Hypothalamus (tissue), 51 donors: ENCODE measurements around the gene ZNF485.
A peak's percentile ranks its signal among the peaks of the same experiment; 100 is the strongest.
"Not testable (repeated sequence)": the region's sequence is repeated elsewhere in the genome, so short reads cannot be mapped to it uniquely, and the experiment has no call there.

Source experiments
- DNase-seq, 51 donors: peaks; one replicate each; lab custom pipeline; 2025; lab: John Stamatoyannopoulos, UW

ZNF485 gene

GRCh38 chr10:43606323-43607198 lies at the start of gene ZNF485:
ZNF485 (plus strand) TSS chr10:43606438; CDS start chr10:43607051, 613 bp downstream.
- DNase-seq, result peak; percentile 11 to 82 (median 60)

GRCh38 chr10:43557214-43557613 lies 49.0 kb upstream of the ZNF485 start:
- DNase-seq, result no peak

- no peak for DNase-seq
Observed at GRCh38 chr10:43569681-43570080, 36.6 kb upstream of the ZNF485 start.

DNA sequence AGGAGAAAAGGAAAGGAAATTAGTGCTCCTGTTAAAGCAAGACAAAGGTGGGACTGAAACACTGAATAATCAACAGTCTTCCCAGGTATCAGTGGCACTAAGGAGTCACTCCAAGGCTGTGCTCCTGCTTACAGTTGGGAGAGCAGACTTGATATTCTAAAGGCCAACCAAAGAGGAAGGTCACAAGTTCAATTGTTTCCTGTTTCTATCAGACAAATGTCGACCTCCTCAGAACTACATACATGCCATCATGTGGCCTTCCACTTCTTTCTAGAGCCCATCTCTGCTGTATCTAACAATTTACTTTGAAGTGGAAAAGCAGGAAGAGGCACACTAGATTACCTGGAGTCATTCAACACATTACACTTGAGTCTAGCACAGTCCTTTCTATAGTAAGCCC lies 35.3 kb upstream of the ZNF485 start:
- no peak for DNase-seq

DNA sequence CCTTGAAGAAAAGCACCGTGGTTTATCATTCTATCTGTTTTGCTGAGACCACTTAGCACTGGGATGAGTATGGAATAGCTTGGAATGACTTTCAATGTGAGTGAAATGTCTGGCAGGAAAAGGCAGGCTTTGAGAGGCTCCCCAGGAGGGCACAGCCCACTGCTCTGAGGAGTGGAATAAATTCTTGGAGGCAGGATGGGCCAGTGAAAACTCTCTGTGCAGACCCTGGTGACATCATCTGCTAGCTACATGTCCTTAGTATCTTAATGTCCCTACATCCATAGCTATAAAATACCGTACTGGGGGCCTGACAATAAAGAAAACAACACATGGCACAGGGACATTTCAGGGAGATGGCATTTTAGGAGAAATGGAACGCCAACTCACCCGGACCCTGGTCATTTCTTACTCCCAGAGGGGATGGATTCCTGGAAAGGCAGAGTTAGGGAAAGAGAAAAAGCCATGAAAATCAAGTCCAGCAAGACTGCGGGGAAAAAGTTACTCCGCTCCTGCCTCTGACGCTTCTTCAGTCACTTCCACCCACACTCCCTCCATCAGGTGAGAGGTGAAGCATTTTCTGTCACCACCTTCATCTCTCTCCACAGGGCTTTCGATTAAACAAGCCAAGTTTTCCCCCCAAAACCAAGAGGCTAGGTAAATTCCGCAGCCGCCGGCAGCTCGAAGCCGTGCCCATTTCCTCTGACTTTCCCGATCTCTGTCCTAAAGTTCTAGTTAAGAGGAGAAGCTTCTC lies 32.8 kb upstream of the ZNF485 start:
- DNase-seq, result peak in 1 of 51 donors; percentile 23

DNA sequence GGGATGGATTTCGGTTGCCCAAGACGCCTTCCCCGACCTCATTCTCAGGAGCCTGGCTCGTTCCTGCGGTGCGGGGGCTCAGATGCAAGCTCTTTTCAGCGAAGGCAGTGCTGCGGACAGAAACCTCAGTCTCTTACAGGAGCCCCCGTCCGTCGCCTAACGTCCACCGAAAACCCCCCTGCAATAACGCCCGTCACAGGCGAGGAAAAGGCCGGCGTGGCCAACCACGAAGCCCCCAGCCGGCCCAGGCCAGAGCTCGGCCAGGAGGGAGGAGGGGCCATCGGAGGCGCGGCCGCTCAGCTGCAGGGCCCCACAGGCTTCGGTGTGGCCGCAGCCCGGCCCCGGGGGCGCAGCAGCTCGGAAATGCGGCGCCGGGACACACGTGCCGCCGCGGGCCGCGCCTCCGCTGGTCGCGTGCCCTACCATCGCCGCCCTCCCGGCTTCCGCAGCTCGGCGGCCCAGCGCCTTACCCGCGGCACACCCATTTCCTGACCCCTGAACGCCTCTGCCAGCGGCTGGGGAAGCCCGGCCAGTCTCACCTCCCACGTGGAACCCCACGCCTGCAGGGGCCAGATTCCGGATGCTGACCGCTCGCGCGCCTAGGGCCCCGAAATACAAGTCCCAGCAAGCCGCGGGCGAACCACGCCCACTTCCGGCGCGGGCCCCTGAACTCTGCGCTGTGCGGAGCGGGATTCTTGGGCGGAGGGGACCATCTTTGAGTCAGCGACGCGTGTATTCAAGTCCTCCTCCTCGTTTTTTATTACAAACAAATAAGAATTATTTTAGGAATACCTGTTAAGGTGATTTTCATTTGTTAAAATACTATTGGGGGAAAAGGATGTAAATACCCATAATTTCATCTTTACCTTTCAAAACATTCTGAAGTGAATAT lies 32.0 kb upstream of the ZNF485 start, which contains the start of gene ZNF239:
TSS of gene ZNF239 (minus strand) at position 616 of the 892 bp plus-strand sequence. CDS start 16,537 bp downstream, outside the sequence.
- DNase-seq, result peak; percentile 20 to 92 (median 78)

- peak in 1 of 51 donors; percentile 32 for DNase-seq
Observed at GRCh38 chr10:43574906-43575305, 31.3 kb upstream of the ZNF485 start.

GRCh38 chr10:43576062-43576461 lies 30.2 kb upstream of the ZNF485 start:
- no peak for DNase-seq

DNA sequence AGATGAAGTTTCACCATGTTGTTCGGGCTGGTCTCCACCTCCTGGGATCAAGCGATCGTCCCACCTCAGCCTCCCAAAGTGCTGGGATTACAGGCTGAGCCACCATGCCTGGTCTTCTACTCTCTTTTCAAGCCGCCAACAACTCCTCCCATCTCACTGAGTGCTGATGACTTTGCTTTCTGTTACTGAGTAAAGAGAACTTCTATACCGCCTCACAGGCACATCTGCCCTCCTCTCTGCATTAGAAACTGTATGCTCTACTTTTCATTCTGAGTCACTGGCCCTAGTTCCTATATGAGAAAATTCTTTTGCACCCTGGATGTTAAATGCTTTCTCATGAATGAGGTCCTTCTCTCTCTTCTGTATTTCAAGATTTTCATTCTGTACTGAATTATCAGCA lies 29.7 kb upstream of the ZNF485 start:
- DNase-seq, result no peak

DNA sequence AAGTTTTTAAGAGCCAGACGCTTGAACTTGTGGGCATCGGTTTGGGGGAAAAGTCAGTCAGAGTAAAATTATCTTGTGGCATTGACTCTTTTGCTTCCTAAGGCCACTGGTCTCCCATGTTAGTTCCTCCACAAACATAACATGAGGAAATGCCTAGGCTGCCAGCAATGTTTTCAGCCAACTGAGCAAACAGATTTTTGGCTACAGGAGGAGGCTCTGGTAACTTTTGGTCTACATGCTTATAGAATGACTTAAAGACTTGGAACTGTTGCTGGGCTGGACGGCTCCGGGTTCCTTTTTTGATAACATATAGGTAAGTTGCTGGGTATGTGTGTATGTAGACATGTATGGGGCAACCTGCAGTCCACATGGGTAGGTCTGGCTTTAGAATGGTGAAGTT lies 22.2 kb upstream of the ZNF485 start:
- no peak for DNase-seq

GRCh38 chr10:43585046-43585445 lies 21.2 kb upstream of the ZNF485 start:
- no peak for DNase-seq

GRCh38 chr10:43585981-43586729 lies 20.1 kb upstream of the ZNF485 start:
- DNase-seq, result no peak

DNA sequence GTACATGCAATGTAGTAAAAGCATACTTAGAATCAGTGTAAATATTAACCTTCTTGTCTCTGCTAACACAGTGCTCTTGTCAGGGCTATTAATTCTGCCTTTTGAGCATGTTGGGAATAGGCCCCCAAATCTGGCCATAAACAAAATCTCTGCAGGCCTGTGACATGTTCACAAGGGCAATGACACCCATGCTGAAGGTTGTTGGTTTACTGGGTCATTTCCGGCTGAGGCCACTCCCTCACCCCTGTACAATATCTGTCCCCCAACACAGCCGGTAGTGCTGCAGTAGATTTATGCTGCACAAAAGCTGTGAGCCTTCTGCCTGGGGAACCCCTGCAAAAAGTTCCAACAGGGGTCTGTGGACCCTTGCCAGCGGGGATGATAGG lies 19.5 kb upstream of the ZNF485 start:
- DNase-seq, result not testable (repeated sequence)

DNA sequence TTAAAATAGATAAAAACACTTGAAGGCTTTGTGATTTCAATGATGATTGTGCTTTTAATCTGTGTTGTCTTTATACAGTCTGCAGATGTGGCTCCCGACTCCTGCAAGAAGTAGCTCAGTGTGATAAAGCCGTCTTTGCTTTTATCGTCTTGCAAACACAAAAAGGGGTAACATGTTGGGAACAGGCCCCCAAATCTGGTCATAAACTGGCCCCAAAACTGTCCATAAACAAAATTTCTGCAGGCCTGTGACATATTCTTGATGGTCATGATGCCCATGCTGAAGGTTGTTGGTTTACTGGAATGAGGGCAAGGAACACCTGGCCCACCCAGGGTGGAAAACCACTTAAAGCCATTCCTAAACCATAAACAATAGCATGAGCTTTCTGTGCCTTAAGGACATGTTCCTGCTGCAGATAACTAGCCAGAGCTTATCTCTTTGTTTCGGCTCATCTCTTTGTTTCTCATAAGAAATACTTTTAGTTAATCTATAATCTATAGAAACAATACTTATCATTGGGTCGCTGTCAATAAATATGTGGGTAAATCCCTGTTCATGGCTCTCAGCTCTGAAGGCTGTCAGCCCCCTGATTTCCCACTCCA lies 14.8 kb upstream of the ZNF485 start:
- no peak for DNase-seq

GRCh38 chr10:43594944-43595589 lies 11.2 kb upstream of the ZNF485 start:
- DNase-seq, result no peak

GRCh38 chr10:43595739-43596298 lies 10.4 kb upstream of the ZNF485 start:
- no peak for DNase-seq

DNA sequence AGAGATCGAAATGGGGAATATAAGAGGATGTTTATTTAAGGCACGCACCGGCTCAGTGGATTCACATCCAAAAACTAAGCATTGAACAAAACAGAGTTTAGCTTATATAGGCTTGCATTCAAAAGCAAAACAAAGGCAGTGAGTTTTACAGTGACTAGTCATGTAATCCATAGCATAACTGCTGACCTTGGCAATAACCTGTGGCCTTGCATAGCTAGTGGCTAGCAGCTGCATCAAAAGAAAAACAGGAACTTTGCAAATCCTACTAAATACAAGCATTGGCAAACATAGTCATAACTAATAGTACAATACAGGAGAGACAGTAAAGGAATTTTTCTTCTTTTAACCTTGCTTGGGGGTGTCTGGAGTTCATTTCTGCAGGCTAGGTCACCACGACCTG lies 9.7 kb upstream of the ZNF485 start:
- no peak for DNase-seq

DNA sequence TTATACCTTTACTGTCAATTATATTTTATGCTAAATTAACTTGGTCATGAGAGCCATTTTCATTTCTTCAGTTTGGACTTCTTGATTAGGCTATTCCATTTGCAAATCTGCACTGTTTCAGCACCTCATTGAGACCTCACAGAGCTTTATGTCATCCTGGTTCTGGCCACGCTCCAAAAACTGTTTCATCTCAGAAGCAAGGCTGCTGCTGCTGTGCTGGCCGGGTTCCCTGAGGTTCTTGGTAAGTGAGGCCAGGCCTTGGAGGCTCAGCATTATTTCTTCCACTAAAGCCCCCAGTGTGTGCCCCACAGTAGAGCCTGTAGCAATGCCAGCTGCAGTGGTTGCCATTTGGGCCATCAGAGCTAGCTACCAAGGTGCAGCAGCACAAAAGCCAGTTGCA lies 7.8 kb upstream of the ZNF485 start:
- DNase-seq, result no peak

- DNase-seq, result no peak
Observed at GRCh38 chr10:43599333-43599732, 6.9 kb upstream of the ZNF485 start.
